DOHH2 (cell line): Measurements from ENCODE around the gene TMEM151A.

ENCODE experiments used
- H3F3A ChIP-seq: fragments of 200-600 bp; sonication (generic), shearing (Covaris generic); 2 replicates; pipeline ENCODE4 v1.6.0; 2016; ENCODE audit warnings: antibody characterized with exemption, mild to moderate bottlenecking; ENCODE audit not compliant: control insufficient read depth, insufficient read depth
- H3K27ac ChIP-seq: fragments of 200-600 bp; sonication (generic); 2 replicates; pipeline ENCODE4 v1.5.1; 2014; ENCODE audit warnings: low read depth, mild to moderate bottlenecking, low read length, moderate library complexity
- H3K27me3 ChIP-seq: fragments of 200-600 bp; sonication (generic); 2 replicates; pipeline ENCODE4 v1.6.1; 2014; ENCODE audit warnings: mild to moderate bottlenecking, low read length, mixed read lengths; ENCODE audit not compliant: control insufficient read depth
- H3K36me3 ChIP-seq: fragments of 200-600 bp; sonication (generic); 2 replicates; pipeline ENCODE4 v1.6.1; 2014; ENCODE audit warnings: mild to moderate bottlenecking, low read length, moderate library complexity, mixed read lengths; ENCODE audit not compliant: control insufficient read depth
- H3K4me1 ChIP-seq: fragments of 200-600 bp; sonication (generic); 2 replicates; pipeline ENCODE4 v1.6.1; 2014; ENCODE audit warnings: mild to moderate bottlenecking, low read length, mixed read lengths; ENCODE audit not compliant: control insufficient read depth
- H3K4me2 ChIP-seq: fragments of 200-600 bp; sonication (generic); 2 replicates; pipeline ENCODE4 v1.6.0; 2014; ENCODE audit warnings: mild to moderate bottlenecking, low read length, moderate library complexity
- H3K4me3 ChIP-seq: fragments of 200-600 bp; sonication (generic); 2 replicates; pipeline ENCODE4 v1.5.1; 2014; ENCODE audit warnings: mild to moderate bottlenecking, low read length, mixed read lengths
- H3K79me2 ChIP-seq: fragments of 200-600 bp; sonication (generic); 2 replicates; pipeline ENCODE4 v1.6.1; 2014; ENCODE audit warnings: mild to moderate bottlenecking, low read length, mixed read lengths; ENCODE audit not compliant: control insufficient read depth
- H3K9me2 ChIP-seq: fragments of 200-600 bp; sonication (generic); replicated peaks from 2 replicates; pipeline ENCODE4 v1.6.1; 2014; ENCODE audit warnings: mild to moderate bottlenecking, low read length, mixed read lengths; ENCODE audit not compliant: control insufficient read depth
- H3K9me3 ChIP-seq: fragments of 200-600 bp; sonication (generic); 2 replicates; pipeline ENCODE4 v1.6.1; 2014; ENCODE audit warnings: antibody characterized with exemption, low read length, mixed read lengths; ENCODE audit not compliant: control insufficient read depth, insufficient read depth
- H4K20me1 ChIP-seq: fragments of 200-600 bp; sonication (generic); 2 replicates; pipeline ENCODE4 v1.6.0; 2014; ENCODE audit warnings: low read depth, mild to moderate bottlenecking, antibody characterized with exemption, low read length, moderate library complexity; ENCODE audit not compliant: control insufficient read depth, insufficient read depth
- CTCF ChIP-seq: fragments of 200-600 bp; sonication (generic); IDR thresholded peaks from one replicate; pipeline ENCODE4 v1.5.1; 2014; ENCODE audit warnings: antibody characterized with exemption, mild to moderate bottlenecking, low read depth, low read length; ENCODE audit not compliant: poor library complexity, severe bottlenecking
- EZH2phosphoT487 ChIP-seq: fragments of 200-600 bp; sonication (generic); IDR thresholded peaks from 2 replicates; pipeline ENCODE4 v1.6.1; 2017; ENCODE audit warnings: borderline replicate concordance, mild to moderate bottlenecking, antibody characterized with exemption, low read length, moderate library complexity, mixed read lengths

The TMEM151A gene

GRCh38 chr11:66293777-66294625, 2.3 kb downstream of the TMEM151A start:
- Histone ChIP-seq H3K9me2 (no peaks in the 10 kb centered on the region), H3K79me2 (no peaks in the 10 kb centered on the region), H3K27me3 (peaks cover 16% of the 10 kb centered on the region), H3K27ac (no peak overlapping the region), H3K36me3 (no peaks in the 10 kb centered on the region), H3K9me3 (no peaks in the 10 kb centered on the region), H3F3A (no peaks in the 10 kb centered on the region), H3K4me1 (peaks cover 9% of the 10 kb centered on the region), H3K4me2 (no peak overlapping the region), H4K20me1 (no peaks in the 10 kb centered on the region), H3K4me3 (no peak overlapping the region)
- TF ChIP-seq CTCF (no peak), EZH2phosphoT487 (no peak)

GRCh38 chr11:66294626-66295620, 3.2 kb downstream of the TMEM151A start:
- Histone ChIP-seq H3K4me1 (peaks cover 5% of the 10 kb centered on the region), H4K20me1 (no peaks in the 10 kb centered on the region), H3K36me3 (no peaks in the 10 kb centered on the region), H3F3A (no peaks in the 10 kb centered on the region), H3K9me3 (no peaks in the 10 kb centered on the region), H3K27ac (no peak overlapping the region), H3K27me3 (peaks cover 16% of the 10 kb centered on the region), H3K4me2 (no peak overlapping the region), H3K9me2 (no peaks in the 10 kb centered on the region), H3K79me2 (no peaks in the 10 kb centered on the region), H3K4me3 (no peak overlapping the region)
- TF ChIP-seq CTCF (no peak), EZH2phosphoT487 (no peak)

- Histone ChIP-seq H3K27me3 (peaks cover 7% of the 10 kb centered on the region), H4K20me1 (no peaks in the 10 kb centered on the region), H3K4me1 (no peaks in the 10 kb centered on the region), H3K9me2 (no peaks in the 10 kb centered on the region), H3F3A (no peaks in the 10 kb centered on the region), H3K79me2 (no peaks in the 10 kb centered on the region), H3K27ac (no peak overlapping the region), H3K4me2 (no peak overlapping the region), H3K9me3 (no peaks in the 10 kb centered on the region), H3K36me3 (no peaks in the 10 kb centered on the region), H3K4me3 (no peak overlapping the region)
- TF ChIP-seq EZH2phosphoT487 (no peak), CTCF (no peak)
These were observed 5.9 kb downstream of the TMEM151A start for GRCh38 chr11:66297610-66298009.
